HuH-7.5 (cell line): Measurements from ENCODE around the gene MYRF.

Experiments used
- DNase-seq: peaks from one replicate; pipeline ENCODE4 v3.0.0; 2011; ENCODE audit warnings: low spot score

The MYRF gene

GRCh38 chr11:61760946-61761345, 8.5 kb downstream of the MYRF start:
- DNase-seq: no peak

DNA sequence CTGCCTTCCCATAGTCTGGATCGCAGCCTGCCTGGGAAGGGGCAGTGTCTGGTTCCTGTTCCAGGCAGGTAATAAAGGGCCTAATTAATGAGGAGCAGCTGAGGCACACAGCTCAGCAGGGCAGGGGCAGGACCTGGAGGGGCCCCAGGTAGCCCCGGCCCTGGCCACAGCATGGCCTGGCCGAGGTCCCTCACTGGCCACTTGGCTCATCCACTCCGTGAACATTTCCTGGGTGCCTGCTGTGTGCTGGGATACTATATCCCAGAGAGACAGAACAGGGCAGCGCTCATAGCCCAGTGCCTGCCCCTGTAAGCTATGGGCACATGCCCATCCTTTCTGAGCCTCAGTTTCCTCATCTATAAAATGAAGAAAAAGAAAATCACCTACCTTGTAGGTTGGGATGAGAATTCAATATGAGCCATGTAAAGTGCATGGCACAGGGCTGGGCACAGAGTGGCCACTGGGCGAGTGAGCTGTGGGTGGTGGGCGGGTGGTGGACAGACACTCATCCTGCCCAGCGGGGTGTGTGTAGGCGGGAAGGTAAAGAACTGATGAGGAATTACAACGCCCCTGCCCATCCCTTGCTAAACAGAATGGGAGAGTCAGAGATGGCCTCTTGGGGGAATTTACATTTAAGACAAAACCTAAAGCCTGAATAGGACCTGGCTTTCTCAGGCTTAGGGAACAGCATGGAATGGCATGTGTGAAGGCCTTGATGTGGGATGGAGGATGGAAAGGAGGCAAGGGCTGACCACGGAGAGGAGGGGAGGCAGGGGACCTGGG, 9.2 kb downstream of the MYRF start:
- DNase-seq: no peak

GRCh38 chr11:61762223-61762615, 9.8 kb downstream of the MYRF start:
- no peak for DNase-seq

GRCh38 chr11:61762798-61763197, 10.4 kb downstream of the MYRF start:
- DNase-seq: no peak

GRCh38 chr11:61763930-61764605, 11.6 kb downstream of the MYRF start:
- no peak for DNase-seq

DNA sequence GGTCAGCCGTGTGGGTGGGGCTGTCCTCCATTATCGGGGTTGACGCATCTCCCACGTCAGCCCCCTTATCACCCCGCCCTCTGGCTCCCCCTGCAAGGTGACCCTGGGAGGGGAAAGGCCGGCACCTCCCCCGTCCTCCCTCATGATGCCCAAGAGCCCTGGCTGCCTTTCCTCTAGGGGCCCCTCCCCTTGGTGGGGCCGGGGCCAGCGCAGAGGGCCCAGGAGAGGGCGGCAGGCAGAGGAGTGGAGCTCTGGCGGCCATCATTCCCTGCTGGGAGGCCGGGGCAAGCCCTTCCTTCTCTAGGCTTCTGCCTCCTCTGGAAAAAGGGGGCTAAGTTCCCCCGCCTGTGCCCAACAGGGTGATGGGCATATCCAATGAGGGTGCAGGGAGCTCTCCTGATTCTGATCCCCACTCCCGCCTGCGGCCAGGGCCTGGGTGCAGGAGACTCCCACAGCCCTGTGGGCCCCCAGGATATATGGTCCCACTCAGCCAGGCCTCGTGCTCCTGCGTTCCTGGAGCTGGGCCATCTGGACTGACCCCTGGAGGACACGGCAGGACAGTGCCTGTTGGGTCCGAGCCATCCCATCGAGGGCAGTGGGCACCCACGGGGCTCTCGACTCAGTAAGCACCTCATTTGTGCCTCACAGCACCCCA, 12.3 kb downstream of the MYRF start:
- DNase-seq: no peak

GRCh38 chr11:61765550-61766253, 13.3 kb downstream of the MYRF start:
- DNase-seq: no peak

DNA sequence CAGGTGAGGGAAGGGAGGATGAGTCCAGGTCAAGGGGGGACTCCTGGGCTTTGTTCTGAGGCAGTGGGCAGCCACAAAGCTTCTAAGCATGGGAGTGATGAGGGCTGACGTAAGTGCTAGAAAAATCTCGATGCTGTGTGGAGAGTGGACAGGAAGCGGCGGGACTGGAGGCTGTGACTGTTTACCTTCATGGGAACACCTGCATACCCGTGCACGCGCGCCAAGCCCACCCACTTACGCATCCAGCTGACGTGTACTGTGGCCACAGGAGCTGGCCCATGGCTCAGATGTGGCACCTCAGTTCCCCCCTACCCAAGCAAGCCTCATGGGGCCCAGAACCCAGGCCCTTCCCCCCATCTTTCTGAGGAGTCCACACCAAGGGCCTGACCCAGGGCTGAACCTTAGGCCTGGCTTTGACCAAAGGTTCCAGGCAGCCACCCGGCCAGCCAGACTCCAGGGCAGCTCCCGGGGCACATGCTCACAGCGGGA, 14.0 kb downstream of the MYRF start:
- no peak for DNase-seq

DNA sequence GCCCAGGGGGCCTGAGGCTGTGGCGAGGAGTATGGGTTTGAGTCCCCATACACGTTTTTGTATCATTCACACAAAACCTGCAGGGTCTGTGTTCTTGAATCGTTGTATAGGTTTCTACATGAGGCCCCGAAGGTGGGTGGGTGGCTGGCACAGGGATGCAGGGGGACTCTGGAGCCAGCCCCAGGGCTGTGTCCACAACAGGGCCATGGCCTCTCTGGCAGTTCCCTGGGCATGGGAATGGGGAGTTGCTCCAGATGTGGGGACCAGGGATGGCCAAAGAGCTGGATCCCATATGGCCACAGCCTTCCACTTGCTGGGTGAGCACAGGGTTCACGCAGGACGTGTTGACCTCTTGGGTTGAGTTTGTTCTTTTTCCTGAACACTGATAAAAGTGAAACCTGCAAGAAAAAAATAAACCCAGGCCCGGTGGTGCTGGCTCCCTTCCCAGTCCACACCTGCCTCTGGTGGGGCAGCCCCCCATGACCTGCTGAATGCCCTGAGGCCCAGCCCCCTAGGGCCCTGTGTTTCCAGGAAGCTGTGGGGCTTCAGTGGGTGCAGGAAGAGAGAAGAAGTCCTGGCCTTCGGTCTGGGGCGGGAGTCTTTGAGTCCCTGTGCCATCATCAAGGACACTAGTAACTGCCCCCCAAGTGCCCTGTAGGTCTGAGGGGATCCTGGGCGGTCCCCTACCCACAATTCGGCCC, 16.1 kb downstream of the MYRF start:
- no peak for DNase-seq

DNA sequence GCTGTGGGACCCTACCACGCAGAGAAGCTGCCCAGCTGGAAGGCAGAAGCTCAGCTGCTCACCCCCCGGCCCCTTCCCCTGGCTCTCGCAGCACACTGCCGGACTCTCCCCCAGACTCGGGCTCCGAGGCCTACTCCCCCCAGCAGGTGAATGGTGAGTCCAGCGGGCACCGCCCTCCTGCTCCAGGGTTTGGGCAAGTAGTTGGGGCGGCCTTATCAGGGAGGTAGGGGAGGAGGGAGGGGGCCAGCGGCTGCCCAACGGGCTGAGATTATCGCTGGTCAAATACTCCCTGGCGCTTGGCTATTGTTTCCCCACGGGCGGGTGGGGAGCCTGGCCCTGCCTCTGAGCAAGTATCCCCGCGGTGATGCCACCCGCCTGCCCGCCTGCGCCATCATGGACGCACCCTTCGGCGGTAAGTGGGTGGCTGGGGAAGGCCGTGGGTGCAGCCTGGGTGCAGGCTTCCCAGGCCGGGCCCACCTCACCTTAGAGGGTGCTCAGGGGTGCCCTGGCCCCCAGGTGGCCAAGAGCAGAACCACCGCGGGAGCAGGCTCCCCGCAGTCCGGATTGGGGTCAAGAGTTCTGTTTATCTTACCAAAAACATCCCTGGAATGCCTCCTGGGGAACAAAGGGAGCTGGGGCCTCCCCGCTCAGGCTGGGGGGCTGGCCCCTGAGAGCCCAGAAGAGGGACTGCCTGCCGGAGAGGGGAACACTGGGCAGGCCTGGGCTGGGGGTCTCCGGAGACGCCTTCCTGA, 16.9 kb downstream of the MYRF start:
- DNase-seq: peak; percentile 97

GRCh38 chr11:61769946-61770683, 17.7 kb downstream of the MYRF start:
- DNase-seq: no peak

GRCh38 chr11:61771195-61771894, 18.9 kb downstream of the MYRF start:
- DNase-seq: no peak

GRCh38 chr11:61771985-61772455, 19.6 kb downstream of the MYRF start:
- DNase-seq: no peak

DNA sequence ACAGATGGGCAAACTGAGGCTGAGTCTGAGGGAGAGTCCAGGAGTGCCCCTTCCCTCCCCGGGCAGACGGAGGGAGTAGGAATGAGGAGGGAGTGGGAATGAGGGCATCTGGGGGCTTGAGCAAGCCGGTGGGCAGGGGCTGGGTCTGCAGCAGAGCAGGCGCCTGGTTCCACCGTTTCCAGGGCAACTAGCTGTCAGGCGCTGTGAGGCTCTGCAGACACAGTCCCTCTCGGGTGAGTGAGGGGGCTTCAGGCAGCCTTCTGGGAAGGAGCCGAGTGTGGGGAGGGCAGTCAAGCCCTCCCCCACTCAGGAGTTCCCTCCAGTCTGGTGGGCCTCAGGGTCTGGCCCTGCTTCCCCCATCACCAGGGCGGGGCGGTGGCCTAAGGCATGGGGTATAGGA, 20.9 kb downstream of the MYRF start:
- no peak for DNase-seq

- no peak for DNase-seq
These were observed 21.4 kb downstream of the MYRF start for GRCh38 chr11:61773809-61774208.

DNA sequence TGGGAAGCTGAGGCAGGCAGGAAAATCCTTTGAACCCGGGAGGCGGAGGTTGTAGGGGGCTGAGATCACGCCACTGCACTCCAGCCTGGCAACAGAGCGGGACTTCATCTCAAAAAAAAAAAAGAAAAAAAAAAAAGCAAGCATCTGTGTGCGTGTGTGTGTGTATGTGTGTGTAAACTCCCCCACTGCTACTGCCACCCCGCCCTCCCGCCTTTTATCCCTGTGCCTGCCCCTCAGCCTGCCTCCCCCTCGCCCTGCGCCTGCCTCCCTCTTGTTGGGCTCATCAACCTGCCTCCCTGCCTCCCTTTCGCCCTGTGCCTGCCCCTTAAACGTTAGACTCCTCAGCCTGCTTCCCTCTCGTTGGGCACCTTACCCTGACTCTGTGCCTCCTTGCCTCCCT, 22.0 kb downstream of the MYRF start:
- no peak for DNase-seq

GRCh38 chr11:61775106-61775505, 22.7 kb downstream of the MYRF start:
- DNase-seq: no peak

GRCh38 chr11:61775606-61776554, 23.4 kb downstream of the MYRF start:
- DNase-seq: no peak
